Measurements from ENCODE around the gene ARHGEF26.

- TF ChIP-seq EZH2 (IDR thresholded peaks at IDR 0.05; ENCODE audit: insufficient read depth, poor library complexity, severe bottlenecking) = no peak
- TF ChIP-seq EZH2phosphoT487 (IDR thresholded peaks at IDR 0.05; ENCODE audit: insufficient read depth, low read depth) = no peak
These were observed 154.8 kb downstream of the ARHGEF26 start for GRCh38 chr3:154275965-154276364.

Data from GM23248 (cell line).